ENCODE data around the gene UNC13B. TPM values are rescaled to one million over a fixed set of nuclear protein-coding genes. Genes with fewer than 3 reads are reported as not detected.

UNC13B gene
- total RNA-seq, 1 experiment from 2014 or later = 48.2 TPM

DNA sequence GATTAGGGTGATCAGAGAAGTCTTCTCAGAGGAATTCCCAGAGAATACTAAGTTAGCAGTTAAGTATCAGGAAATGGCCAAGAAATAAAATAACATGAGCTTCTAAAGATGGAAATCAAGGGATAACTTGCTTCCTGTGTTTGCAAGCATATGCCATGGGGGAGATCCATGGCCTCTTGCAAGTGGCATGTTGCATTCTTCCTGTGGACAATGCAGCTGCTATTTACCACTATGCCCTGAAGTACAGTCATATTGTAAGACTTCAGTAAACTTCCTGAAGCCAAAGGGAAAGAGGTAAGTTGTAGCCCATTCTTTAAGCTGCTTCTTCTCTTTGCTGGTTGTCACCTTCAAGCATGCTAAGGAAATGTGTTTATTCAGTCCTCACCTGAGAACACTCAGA is 173.4 kb downstream of the UNC13B start:
- Mint-ChIP-seq H3K9me3 (no peaks in the 10 kb centered on the region), H3K27ac (no peak overlapping the region), H3K27me3 (ENCODE audit: low read depth) (no peaks in the 10 kb centered on the region), H3K4me3 (no peak overlapping the region), H3K36me3 (ENCODE audit: insufficient read depth in 1 of 3, low read depth in 3 of 3) (no peaks in the 10 kb centered on the region), H3K4me1 (no peaks in the 10 kb centered on the region)
- H3K79me2 ChIP-seq (ENCODE audit: insufficient read depth, low read length) = no peaks in the 10 kb centered on the region
- no peak overlapping the region for H3K14ac ChIP-seq (ENCODE audit: insufficient read depth, low read length)
- no peaks in the 10 kb centered on the region for H4K20me1 ChIP-seq (ENCODE audit: control insufficient read depth, insufficient read depth, insufficient read length)
- H3K18ac ChIP-seq (ENCODE audit: insufficient read length, low read depth, low read length) = no peak overlapping the region
- no peak overlapping the region for H2BK12ac ChIP-seq (ENCODE audit: insufficient read length, low read depth, low read length)
- TF ChIP-seq, protein P1, sequence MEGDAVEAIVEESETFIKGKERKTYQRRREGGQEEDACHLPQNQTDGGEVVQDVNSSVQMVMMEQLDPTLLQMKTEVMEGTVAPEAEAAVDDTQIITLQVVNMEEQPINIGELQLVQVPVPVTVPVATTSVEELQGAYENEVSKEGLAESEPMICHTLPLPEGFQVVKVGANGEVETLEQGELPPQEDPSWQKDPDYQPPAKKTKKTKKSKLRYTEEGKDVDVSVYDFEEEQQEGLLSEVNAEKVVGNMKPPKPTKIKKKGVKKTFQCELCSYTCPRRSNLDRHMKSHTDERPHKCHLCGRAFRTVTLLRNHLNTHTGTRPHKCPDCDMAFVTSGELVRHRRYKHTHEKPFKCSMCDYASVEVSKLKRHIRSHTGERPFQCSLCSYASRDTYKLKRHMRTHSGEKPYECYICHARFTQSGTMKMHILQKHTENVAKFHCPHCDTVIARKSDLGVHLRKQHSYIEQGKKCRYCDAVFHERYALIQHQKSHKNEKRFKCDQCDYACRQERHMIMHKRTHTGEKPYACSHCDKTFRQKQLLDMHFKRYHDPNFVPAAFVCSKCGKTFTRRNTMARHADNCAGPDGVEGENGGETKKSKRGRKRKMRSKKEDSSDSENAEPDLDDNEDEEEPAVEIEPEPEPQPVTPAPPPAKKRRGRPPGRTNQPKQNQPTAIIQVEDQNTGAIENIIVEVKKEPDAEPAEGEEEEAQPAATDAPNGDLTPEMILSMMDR (conservative IDR thresholded peaks at IDR 0.05) = no peak
- H3K9ac ChIP-seq (ENCODE audit: extremely low read depth, insufficient read length, low read length) = no peak overlapping the region
- H2AFZ ChIP-seq (ENCODE audit: low read length) = no peak overlapping the region
- H3K23me2 ChIP-seq (ENCODE audit: insufficient read length, low read depth, low read length, poor library complexity, severe bottlenecking) = no peaks in the 10 kb centered on the region
- no peak overlapping the region for H2BK120ac ChIP-seq (ENCODE audit: low read depth, low read length, poor library complexity, severe bottlenecking)
- H3K9me3 ChIP-seq (ENCODE audit: control insufficient read depth, low read depth, low read length) = no peaks in the 10 kb centered on the region
- no peak overlapping the region for H3K27ac ChIP-seq (ENCODE audit: insufficient read length, low read depth, low read length)
- H2BK5ac ChIP-seq (ENCODE audit: insufficient read length, low read length) = no peak overlapping the region
- no peaks in the 10 kb centered on the region for H3K79me1 ChIP-seq (ENCODE audit: insufficient read depth, low read depth, low read length, poor library complexity, severe bottlenecking)
- H4K91ac ChIP-seq (ENCODE audit: insufficient read length, low read depth, low read length) = no peak overlapping the region
- H2BK20ac ChIP-seq (ENCODE audit: low read depth, low read length, poor library complexity, severe bottlenecking) = no peak overlapping the region
- H3T11ph ChIP-seq (ENCODE audit: low read length) = no peak overlapping the region
- no peak overlapping the region for H3K4me2 ChIP-seq (ENCODE audit: insufficient read depth, insufficient read length, low read length)
- no peak overlapping the region for H3K23ac ChIP-seq (ENCODE audit: insufficient read length, low read depth, low read length)
- DNase-seq = no peak
- no peak overlapping the region for H4K8ac ChIP-seq (replicated peaks; ENCODE audit: insufficient read length, low read depth, low read length)
- H3K56ac ChIP-seq (ENCODE audit: insufficient read length, low read depth, low read length) = no peak overlapping the region
- H3K4ac ChIP-seq (ENCODE audit: low read depth, low read length) = no peak overlapping the region
- no peak overlapping the region for H4K5ac ChIP-seq (ENCODE audit: insufficient read length, low read depth, low read length)
- H3K4me1 ChIP-seq (ENCODE audit: insufficient read depth, low read length) = no peaks in the 10 kb centered on the region
- no peak overlapping the region for H2BK15ac ChIP-seq (ENCODE audit: low read depth, low read length)
- H2AK5ac ChIP-seq (ENCODE audit: insufficient read length, low read length) = no peak overlapping the region
- no peaks in the 10 kb centered on the region for H3K27me3 ChIP-seq (ENCODE audit: insufficient read depth, low read length)
